Liver (tissue), 9 donors: ENCODE data around the gene RPL10A. TPM values are rescaled to one million over a fixed set of nuclear protein-coding genes. Genes with fewer than 3 reads are reported as not detected.
A peak's percentile ranks its signal among the peaks of the same experiment; 100 is the strongest.
"Not testable (repeated sequence)": the region's sequence is repeated elsewhere in the genome, so short reads cannot be mapped to it uniquely, and the experiment has no call there.

Experiments used
- DNase-seq: peaks from one replicate; pipeline ENCODE4 v3.0.0-alpha.2; 2017; ENCODE audit warnings: low spot score
- H3K27ac ChIP-seq, 2 donors: one replicate each; pipeline ENCODE4 v1.7.0; 2013; ENCODE audit warnings: inconsistent platforms in 2 of 2, low read length in 2 of 2, control low read depth in 1 of 2, low read depth in 1 of 2, mild to moderate bottlenecking in 1 of 2
- H3K27me3 ChIP-seq, 4 donors: one replicate each; pipeline versions ENCODE4 v1.6.1 to v1.7.0; 2013; ENCODE audit warnings: low read length in 3 of 4, inconsistent platforms in 1 of 4, mild to moderate bottlenecking in 1 of 4, moderate library complexity in 1 of 4; ENCODE audit not compliant: control insufficient read depth in 4 of 4, insufficient read depth in 4 of 4
- H3K36me3 ChIP-seq, 4 donors: one replicate each; pipeline versions ENCODE4 v1.6.1 to v1.7.0; 2013; ENCODE audit warnings: low read length in 3 of 4, mild to moderate bottlenecking in 3 of 4, low read depth in 1 of 4, moderate library complexity in 1 of 4; ENCODE audit not compliant: control insufficient read depth in 4 of 4, insufficient read depth in 3 of 4
- H3K4me1 ChIP-seq, 4 donors: one replicate each; pipeline versions ENCODE4 v1.6.1 to v1.7.0; 2013; ENCODE audit warnings: low read length in 3 of 4, mild to moderate bottlenecking in 3 of 4, moderate library complexity in 1 of 4; ENCODE audit not compliant: control insufficient read depth in 4 of 4, insufficient read depth in 4 of 4
- H3K4me3 ChIP-seq, 3 donors: one replicate each; pipeline versions ENCODE4 v1.6.1 to v1.7.0; 2013; ENCODE audit warnings: low read length in 3 of 3, control low read depth in 1 of 3, low read depth in 1 of 3, mild to moderate bottlenecking in 1 of 3
- H3K9ac ChIP-seq, 2 donors: one replicate each; pipeline ENCODE4 v1.7.0; 2013; ENCODE audit warnings: low read length in 2 of 2, mild to moderate bottlenecking in 2 of 2, moderate library complexity in 2 of 2, control low read depth in 1 of 2, low read depth in 1 of 2
- H3K9me3 ChIP-seq, 4 donors: one replicate each; pipeline versions ENCODE4 v1.6.1 to v1.7.0; 2013; ENCODE audit warnings: low read length in 3 of 4; ENCODE audit not compliant: control insufficient read depth in 4 of 4
- ATF3 ChIP-seq: IDR thresholded peaks from 2 replicates; pipeline ENCODE4 v1.6.1; 2016; ENCODE audit warnings: antibody characterized with exemption
- CTCF ChIP-seq: fragments of 150-350 bp; IDR thresholded peaks from 2 replicates; pipeline ENCODE4 v1.5.1; 2017; ENCODE audit warnings: improper control_type of control experiment, low read depth, low read length; ENCODE audit not compliant: missing input control
- FOXA2 ChIP-seq: IDR thresholded peaks from 2 replicates; pipeline ENCODE4 v1.6.1; 2016; ENCODE audit warnings: antibody characterized with exemption
- HNF4A ChIP-seq, 2 donors: conservative IDR thresholded peaks; 2 replicates each; pipeline ENCODE4 v1.6.1; 2016; ENCODE audit warnings: antibody characterized with exemption in 2 of 2, mild to moderate bottlenecking in 2 of 2
- NR2F2 ChIP-seq: IDR thresholded peaks from 2 replicates; pipeline ENCODE4 v1.6.1; 2016; ENCODE audit warnings: antibody characterized with exemption
- RAD21 ChIP-seq, 2 donors: IDR thresholded peaks; 2 replicates each; pipeline ENCODE4 v1.6.1; 2016; ENCODE audit warnings: antibody characterized with exemption in 2 of 2, mild to moderate bottlenecking in 2 of 2
- RXRA ChIP-seq, 2 donors: IDR thresholded peaks; 2 replicates each; pipeline ENCODE4 v1.6.1; 2017 to 2018; ENCODE audit warnings: antibody characterized with exemption in 2 of 2, mild to moderate bottlenecking in 1 of 2
- TAF1 ChIP-seq: conservative IDR thresholded peaks from 2 replicates; pipeline ENCODE4 v1.6.1; 2016; ENCODE audit warnings: antibody characterized with exemption, mild to moderate bottlenecking
- ZBTB33 ChIP-seq: IDR thresholded peaks from 2 replicates; pipeline ENCODE4 v1.6.1; 2016; ENCODE audit warnings: antibody characterized with exemption
- WGBS: extraction: QIAGEN DNeasy Blood & Tissue Kit; methylation state at CpG from one replicate; pipeline ENCODE4 v1.1.7; 2013; 5-methylcytosine and 5-hydroxymethylcytosine counted together
- polyA plus RNA-seq, 2 donors: library from polyadenylated mRNA; stranded (reverse) in 1 of 2; unstranded in 1 of 2; fragments of 200-250 nt in 1 of 2; fragments of >200 nt in 1 of 2; fragmentation: Nextera tagmentation in 1 of 2; extraction: Ambion mirVana in 1 of 2; gene quantifications; one replicate each; pipeline versions ENCODE4 v1.2.1 to v1.2.3, GENCODE V29; 2013 to 2015
- total RNA-seq, 2 donors: library from RNA; depleted of rRNA; stranded (reverse); fragments of >200 nt; gene quantifications; one replicate each; pipeline ENCODE4 v1.2.3, GENCODE V29; 2014
- donor health status: healthy.
- donor health status: healthy.
- donor health status: healthy.
- donor health status: healthy.
- donor health status: healthy.

The RPL10A gene
- total and polyA plus RNA-seq, 4 donors, result 213 to 1,235 (median 528) TPM

- Histone ChIP-seq H3K9me3 (peaks cover 0 to 2% (median 0%) of the 10 kb centered on the region in 4 donors), H3K36me3 (no peaks in the 10 kb centered on the region), H3K9ac (no peak overlapping the region), H3K4me1 (peaks cover 9 to 29% (median 19%) of the 10 kb centered on the region in 4 donors), H3K4me3 (no peak overlapping the region), H3K27me3 (no peaks in the 10 kb centered on the region), H3K27ac (no peak overlapping the region)
- no peak for DNase-seq
- peak in 1 of 2 donors; percentile 18 for TF ChIP-seq HNF4A (conservative IDR thresholded peaks at IDR 0.05)
- TF ChIP-seq TAF1, result no peak
- WGBS, result 60% methylated on average over 4 of the region's 4 CpGs
Measured at GRCh38 chr6:35432291-35432690, 35.9 kb upstream of the RPL10A start.

GRCh38 chr6:35432702-35433101, 35.5 kb upstream of the RPL10A start:
- H3K9ac ChIP-seq, H3K9me3 ChIP-seq, H3K27me3 ChIP-seq, DNase-seq, H3K36me3 ChIP-seq, H3K4me3 ChIP-seq, H3K27ac ChIP-seq: not testable (repeated sequence)
- H3K4me1 ChIP-seq, result peaks cover 9 to 25% (median 18%) of the 10 kb centered on the region in 4 donors
- WGBS, result 71% methylated on average over 3 of the region's 3 CpGs

- H3K4me3 ChIP-seq, result no peak overlapping the region
- H3K27ac ChIP-seq, result no peak overlapping the region
- H3K9ac ChIP-seq, result no peak overlapping the region
- WGBS, result 70% methylated on average over 16 of the region's 16 CpGs
- no peaks in the 10 kb centered on the region for H3K9me3 ChIP-seq
- TF ChIP-seq ZBTB33, result no peak
- TF ChIP-seq FOXA2, result no peak
- TF ChIP-seq NR2F2, result no peak
- TF ChIP-seq HNF4A (conservative IDR thresholded peaks at IDR 0.05), result no peak
- TF ChIP-seq RXRA (IDR thresholded peaks at IDR 0.05), result peak; percentile 28 to 47
- no peak for TF ChIP-seq ATF3
- no peak for TF ChIP-seq CTCF
- no peak for TF ChIP-seq TAF1
- no peak for TF ChIP-seq RAD21 (IDR thresholded peaks at IDR 0.05)
- H3K36me3 ChIP-seq, result no peaks in the 10 kb centered on the region
- no peaks in the 10 kb centered on the region for H3K27me3 ChIP-seq
- H3K4me1 ChIP-seq, result peaks cover 4 to 13% (median 9%) of the 10 kb centered on the region in 4 donors
- DNase-seq, result no peak
Measured at GRCh38 chr6:35435074-35435837, 32.9 kb upstream of the RPL10A start.
